Stimulated activated CD4-positive, alpha-beta T cell treated with anti-CD3 and anti-CD28 coated beads, Interleukin-12 subunit alpha, Interleukin-12 subunit beta, amount 100 ng/mL, for 24 hours (primary cell): ENCODE results near the gene DSN1.

ENCODE experiments used
- DNase-seq, 2 experiments: peaks; one replicate each; pipeline ENCODE4 v3.0.0-alpha.2; 2020; ENCODE audit warnings: low read depth in 2 of 2

Gene DSN1

GRCh38 chr20:36795691-36796090 lies 22.1 kb upstream of the DSN1 start:
- no peak for DNase-seq

DNA sequence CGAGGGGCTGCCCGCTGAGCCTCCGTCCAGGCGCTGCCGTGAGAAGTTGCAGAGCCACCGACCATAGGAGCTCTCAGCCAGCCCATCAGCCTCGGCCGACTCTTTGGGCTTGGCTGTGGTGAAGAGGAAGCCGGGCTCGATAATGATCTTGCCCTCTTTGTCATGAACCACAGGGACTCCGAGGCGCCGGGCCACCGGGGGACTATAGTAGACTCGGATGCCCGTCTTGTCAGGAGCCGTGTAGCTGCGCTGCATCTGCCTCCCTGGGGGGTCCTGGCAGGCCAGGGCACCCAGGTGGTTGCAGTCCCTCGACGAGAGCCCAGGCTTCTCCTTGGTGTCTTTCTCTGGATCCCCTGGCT lies 20.5 kb upstream of the DSN1 start:
- DNase-seq: no peak

- no peak for DNase-seq
Measured at GRCh38 chr20:36793294-36794115, 19.9 kb upstream of the DSN1 start.

DNA sequence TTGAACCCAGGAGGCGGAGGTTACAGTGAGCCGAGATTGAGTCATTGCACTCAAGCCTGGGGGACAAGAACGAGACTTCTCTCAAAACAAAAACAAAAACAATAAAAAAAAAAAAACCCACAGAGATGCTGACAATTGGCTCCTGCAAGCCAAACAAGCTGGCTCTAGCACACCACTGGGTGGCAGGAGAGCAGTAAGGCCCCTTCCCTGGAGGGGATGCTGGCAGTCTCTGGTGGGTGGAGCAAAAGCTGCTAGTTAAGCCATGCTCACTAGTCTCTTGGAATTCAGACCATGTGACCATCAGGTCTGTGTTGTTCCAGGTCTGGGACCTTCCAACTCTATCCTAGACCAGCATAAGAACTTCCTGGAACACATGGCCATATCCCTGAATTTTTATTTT lies 18.9 kb upstream of the DSN1 start:
- DNase-seq: no peak

DNA sequence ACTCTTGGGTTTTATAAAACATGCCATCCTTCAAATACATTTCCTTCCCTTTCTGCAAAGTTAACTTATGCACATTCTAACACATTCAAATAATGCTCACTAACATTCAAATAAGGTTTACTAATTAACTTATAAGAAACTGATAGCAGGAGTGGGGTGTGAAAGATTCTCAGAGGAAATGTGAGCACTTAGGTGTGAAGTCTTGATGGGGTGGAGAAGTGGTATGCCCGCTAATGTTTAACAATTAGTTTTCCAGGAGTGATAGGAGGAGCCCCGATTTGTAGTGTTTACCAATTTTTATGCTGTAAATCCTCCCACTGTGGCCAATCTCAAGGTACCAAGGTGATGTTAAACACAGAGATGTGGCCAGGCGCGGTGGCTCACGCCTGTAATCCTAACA lies 18.3 kb upstream of the DSN1 start:
- DNase-seq: no peak

DNA sequence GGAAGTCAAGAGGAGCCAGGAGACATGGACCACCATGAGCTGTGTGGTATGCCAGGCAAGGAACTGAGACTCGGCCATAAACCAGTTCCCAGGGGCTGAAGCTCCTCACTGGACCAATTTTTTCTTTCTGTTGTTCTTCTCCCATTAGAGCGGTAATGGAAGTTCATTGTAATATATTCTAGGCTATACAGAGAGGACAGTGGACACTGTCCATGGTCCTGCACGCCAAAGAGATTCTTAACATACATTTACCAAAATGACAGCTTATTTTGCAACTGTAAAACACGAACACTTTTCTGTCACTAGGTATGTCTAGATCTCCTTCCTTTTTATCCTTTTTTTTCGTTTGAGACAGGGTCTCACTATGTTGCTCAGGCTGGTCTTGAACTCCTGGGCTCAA lies 13.1 kb upstream of the DSN1 start:
- no peak for DNase-seq

DNA sequence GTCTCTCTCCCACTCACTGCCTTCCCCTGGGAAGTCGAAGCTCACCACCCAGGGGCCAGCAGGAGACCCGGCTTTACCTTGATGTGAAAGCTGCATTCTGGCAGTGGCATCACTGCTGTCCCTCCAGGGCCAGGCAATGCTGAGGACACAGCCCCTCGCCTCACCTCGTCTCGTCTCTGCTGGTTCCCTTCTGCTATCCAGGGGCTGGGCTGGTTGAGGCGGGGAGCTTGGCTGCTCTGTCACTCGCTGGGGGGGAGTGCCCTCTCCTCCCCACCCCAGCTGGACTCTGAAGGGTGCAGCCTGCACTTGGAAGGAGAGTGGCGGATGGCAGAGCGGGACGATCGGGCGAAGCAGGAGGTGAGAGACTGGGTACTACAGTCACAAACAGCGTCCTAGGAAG lies 12.7 kb upstream of the DSN1 start:
- DNase-seq: no peak

DNA sequence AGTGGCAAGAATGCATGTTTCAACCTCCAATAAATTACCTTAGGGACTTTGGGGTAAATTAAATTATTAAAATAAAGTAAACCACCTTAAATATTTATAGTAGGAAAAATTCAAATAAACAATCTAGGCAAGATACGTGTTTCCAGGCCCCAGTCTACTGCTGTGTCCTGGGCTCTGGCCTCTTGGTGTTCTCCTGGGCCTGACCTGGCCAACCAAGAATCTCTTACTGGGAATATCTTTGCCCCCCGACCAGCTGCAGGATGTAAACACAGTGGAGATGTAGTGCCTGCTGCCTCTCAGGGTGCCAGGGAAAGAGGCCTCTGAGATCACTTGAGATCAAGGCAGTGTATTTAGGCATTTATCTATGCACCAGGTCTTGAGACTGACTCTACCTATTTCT lies 11.7 kb upstream of the DSN1 start:
- no peak for DNase-seq

- no peak for DNase-seq
Measured at GRCh38 chr20:36784900-36785299, 11.3 kb upstream of the DSN1 start.

DNA sequence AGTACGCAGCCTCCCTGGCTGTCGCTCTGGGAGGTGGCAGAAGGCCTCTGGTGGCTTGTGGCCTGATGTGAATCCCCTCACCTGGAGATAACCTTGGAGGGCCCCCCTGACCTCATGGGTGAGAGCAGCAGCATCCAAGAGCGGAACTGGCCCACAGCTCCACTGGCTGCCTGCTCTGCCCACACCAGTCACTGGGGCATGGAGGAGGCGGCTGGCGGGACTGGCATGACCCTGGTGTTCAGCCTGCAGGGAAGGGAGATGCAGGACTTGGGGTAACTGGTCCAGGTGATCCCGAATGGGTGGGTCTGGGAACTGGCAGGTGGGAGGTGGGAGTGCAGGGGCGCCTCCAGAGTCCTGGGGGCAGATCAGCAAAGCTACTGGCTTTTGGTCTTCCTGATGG lies 10.6 kb upstream of the DSN1 start:
- no peak for DNase-seq

DNA sequence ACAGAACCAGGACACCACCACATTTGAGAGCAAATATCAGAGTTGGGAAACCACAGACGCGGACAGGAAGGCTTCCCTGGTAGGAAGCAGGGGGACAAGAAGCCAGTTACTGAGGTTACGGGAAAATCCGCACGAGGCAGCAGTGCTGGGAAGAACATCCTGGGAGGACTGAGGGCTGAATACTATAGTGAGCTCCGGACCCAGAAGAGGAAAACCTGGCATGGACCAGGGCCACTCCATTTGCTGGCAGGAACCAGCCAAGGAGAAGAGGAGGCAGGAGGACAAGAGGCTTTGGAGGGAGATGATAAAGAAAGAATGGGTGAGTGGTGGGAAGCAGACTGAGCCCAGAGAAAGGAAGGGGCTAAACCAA lies 6.1 kb upstream of the DSN1 start:
- DNase-seq: no peak

DNA sequence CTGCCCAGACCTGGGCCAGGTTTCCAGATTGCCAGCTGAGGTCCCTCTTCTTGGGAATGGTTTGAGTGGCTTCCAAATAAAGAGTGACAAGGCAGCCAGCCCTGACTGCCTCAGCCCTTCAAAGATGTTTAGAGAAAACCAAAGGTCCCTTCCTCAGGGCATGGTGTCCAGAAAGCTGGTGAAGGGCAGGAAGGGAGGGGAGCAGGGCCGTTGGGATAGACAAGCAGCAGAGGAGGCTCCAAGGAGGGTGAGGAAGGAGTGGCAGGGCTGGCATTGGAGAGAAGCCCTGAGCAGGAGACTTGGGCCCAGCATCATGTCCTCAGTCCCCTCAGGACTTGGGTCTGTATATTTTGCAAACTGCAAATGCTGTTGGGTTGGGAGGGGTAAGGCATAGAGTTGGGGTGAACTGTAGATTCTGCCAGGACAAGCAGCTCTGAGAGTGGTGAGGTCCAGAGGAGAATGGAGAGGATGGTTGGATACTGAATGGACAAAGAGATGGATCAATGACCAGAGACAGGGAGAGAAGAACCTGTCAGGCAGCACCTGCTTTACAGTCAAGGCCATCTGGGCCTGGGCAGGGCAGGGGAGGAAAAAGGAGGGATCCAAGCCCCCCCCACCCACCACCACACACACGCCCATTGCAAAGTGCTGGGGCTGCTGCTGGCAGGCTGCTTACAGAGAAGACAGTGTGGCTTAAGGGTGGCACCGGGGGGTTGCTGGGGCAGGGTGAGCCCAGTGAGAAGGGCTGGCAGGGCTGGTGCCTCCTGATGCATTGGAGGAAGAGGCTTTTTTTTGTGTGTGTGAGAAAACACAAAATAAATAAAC lies 5.5 kb upstream of the DSN1 start:
- no peak for DNase-seq

- no peak for DNase-seq
Measured at GRCh38 chr20:36777576-36777975, 4.0 kb upstream of the DSN1 start.

DNA sequence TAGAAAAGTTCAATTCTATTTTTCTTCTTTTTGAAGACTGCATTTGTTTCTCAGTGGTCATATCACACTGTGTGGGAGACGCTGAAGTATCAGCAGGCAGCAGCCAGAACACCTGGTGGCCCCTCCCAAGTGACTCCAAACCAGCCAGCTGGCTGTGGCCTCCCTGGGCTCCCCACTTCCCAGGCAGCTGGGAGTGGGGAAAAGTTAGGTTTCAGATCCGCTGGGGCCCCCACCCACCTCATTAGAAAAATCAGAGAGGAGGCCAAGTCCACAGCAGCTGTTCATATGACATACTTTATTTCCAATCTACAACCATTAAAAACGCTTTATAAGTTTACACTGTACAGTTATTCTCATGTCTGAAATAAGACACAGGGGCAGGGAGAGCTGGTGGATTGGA lies 3.6 kb upstream of the DSN1 start:
- DNase-seq: no peak

DNA sequence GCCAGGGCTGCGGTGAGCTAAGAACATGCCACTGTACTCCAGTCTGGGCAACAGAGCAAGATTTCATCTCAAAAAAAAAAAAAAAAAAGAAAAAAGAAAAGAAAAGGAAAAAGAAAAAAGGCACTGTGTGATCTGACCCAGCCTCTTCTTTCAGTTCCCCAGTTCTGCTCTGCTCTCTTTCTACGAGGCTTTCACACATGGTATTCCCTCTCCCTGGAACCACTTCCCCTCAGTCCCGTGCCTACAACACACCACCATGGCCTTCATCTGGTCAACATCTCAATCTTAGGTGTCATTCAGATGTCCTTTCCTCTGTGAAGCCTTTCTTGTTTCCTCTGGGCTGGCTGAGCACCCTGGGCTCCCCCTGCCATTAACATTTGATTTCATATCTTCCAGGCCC lies 2.3 kb upstream of the DSN1 start:
- no peak for DNase-seq

- DNase-seq: no peak
Measured at GRCh38 chr20:36775196-36775595, 1.6 kb upstream of the DSN1 start.

DNA sequence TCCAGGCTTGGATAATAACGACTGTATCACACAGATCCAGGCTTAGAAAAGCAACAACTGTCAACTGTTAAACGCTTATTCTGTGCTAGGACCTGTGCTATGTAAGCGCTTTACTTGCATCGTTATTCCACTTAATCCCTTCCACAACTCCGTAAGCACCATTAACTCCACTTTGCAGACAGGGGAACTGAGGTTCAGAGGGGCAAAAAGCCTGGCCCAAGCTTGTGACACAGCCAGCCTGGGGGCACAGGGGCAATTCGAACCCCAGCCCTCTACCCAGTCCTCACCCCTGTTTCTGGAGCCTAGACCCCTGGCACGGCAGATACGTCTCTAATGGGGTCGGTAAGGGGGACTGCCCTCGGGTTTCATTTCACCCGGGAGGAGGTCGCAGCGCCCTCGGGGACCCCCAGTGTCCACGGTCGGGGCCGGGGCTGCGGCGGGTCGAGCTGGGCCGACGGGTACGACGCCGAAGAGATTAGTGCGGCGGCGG lies 411 bp downstream of the DSN1 start:
- no peak for DNase-seq

GRCh38 chr20:36770680-36771079 lies 2.9 kb downstream of the DSN1 start:
- DNase-seq: no peak

- DNase-seq: no peak
Measured at GRCh38 chr20:36768768-36769430, 4.7 kb downstream of the DSN1 start.

- DNase-seq: no peak
Measured at GRCh38 chr20:36761125-36761524, 12.4 kb downstream of the DSN1 start.

- no peak for DNase-seq
Measured at GRCh38 chr20:36760647-36761046, 12.9 kb downstream of the DSN1 start.

GRCh38 chr20:36758276-36758675 lies 15.3 kb downstream of the DSN1 start:
- DNase-seq: no peak

GRCh38 chr20:36756496-36756895 lies 17.1 kb downstream of the DSN1 start:
- DNase-seq: no peak
